Lung (tissue), 12 donors: ENCODE results near the gene ELFN1. TPM values are rescaled to one million over a fixed set of nuclear protein-coding genes. Genes with fewer than 3 reads are reported as not detected.

Experiments used
- ATAC-seq: fragments of 200-7000 bp; cut with Tn5 transposase; one replicate; pipeline ENCODE4 v1.9.1; 2020; ENCODE audit warnings: moderate number of reproducible peaks; ENCODE audit not compliant: insufficient read depth, low FRiP score
- DNase-seq, 3 donors: peaks; one replicate each; pipeline ENCODE4 v3.0.0-alpha.2; 2013 to 2017
- H3K27ac ChIP-seq, 2 donors: one replicate each; pipeline ENCODE4 v1.5.1; 2013; ENCODE audit warnings: mild to moderate bottlenecking in 2 of 2, moderate library complexity in 2 of 2, control low read depth in 1 of 2, inconsistent platforms in 1 of 2, low read depth in 1 of 2, low read length in 1 of 2
- H3K27me3 ChIP-seq, 3 donors: one replicate each; pipeline ENCODE4 v1.5.1; 2013; ENCODE audit warnings: low read length in 2 of 3; ENCODE audit not compliant: control insufficient read depth in 3 of 3, insufficient read depth in 3 of 3
- H3K36me3 ChIP-seq, 4 donors: one replicate each; pipeline ENCODE4 v1.5.1; 2013; ENCODE audit warnings: low read length in 4 of 4, mild to moderate bottlenecking in 1 of 4, moderate library complexity in 1 of 4; ENCODE audit not compliant: control insufficient read depth in 4 of 4, insufficient read depth in 4 of 4
- H3K4me1 ChIP-seq, 5 donors: one replicate each; pipeline ENCODE4 v1.5.1; 2013; ENCODE audit warnings: low read length in 5 of 5, mild to moderate bottlenecking in 2 of 5, moderate library complexity in 1 of 5; ENCODE audit not compliant: control insufficient read depth in 5 of 5, insufficient read depth in 5 of 5
- H3K4me3 ChIP-seq: one replicate; pipeline ENCODE4 v1.5.1; 2013; ENCODE audit warnings: mild to moderate bottlenecking, control low read depth, moderate library complexity
- H3K9ac ChIP-seq, 2 donors: one replicate each; pipeline ENCODE4 v1.5.1; 2013; ENCODE audit warnings: low read length in 2 of 2, control low read depth in 1 of 2; ENCODE audit not compliant: insufficient read depth in 1 of 2
- H3K9me3 ChIP-seq, 4 donors: one replicate each; pipeline ENCODE4 v1.5.1; 2013; ENCODE audit warnings: low read length in 3 of 4, mild to moderate bottlenecking in 1 of 4, moderate library complexity in 1 of 4; ENCODE audit not compliant: control insufficient read depth in 4 of 4, insufficient read depth in 3 of 4
- WGBS, 2 donors: extraction: QIAGEN DNeasy Blood & Tissue Kit; methylation state at CpG; one replicate each; pipeline ENCODE4 v1.1.7; 2013; 5-methylcytosine and 5-hydroxymethylcytosine counted together
- polyA plus RNA-seq, 2 donors: library from polyadenylated mRNA; stranded (reverse); fragments of 200-250 nt; gene quantifications; one replicate each; pipeline ENCODE4 v1.2.1, GENCODE V29; 2013
- total RNA-seq, 2 donors: library from RNA; depleted of rRNA in 1 of 2; stranded (reverse); fragments of >200 nt in 1 of 2; gene quantifications; one replicate each; pipeline ENCODE4 v1.2.1, GENCODE V29; 2014 to 2021
- TF ChIP-seq, protein P1 (sequence below): IDR thresholded peaks from 2 replicates; pipeline ENCODE4 v1.5.1; 2012; ENCODE audit warnings: mild to moderate bottlenecking; ENCODE audit errors: control extremely low read depth, extremely low read depth
- donor health status: control.
- donor health status: control.
- donor health status: Bipolar disorder and iron deficiency.
- donor health status: healthy.
- donor health status: DM: yes; HTN: yes; CAD: no.

ELFN1 gene
- total and polyA plus RNA-seq, 4 donors = 0.43 to 1.4 (median 1.0) TPM

DNA sequence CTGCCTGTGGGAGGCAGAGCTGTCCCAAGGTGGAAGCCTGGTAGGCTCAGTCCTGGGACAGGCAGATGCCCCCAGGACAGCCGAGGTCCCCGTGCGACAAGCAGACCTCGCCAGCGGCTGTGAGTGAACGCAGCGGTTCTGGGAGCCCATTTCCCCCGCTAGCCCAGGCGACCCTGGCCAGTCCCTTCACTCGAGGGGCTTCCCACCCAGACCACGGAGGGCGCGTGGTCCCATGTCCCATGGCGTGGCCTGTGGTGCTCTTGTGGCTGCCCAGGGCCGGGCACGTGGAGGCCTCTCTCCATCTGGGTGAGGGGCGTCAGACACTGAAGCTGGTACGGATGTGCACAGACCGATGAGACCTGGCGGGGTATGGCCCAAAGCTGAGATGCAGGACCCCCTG is 67.9 kb downstream of the ELFN1 start:
- Histone ChIP-seq H3K36me3 (no peaks in the 10 kb centered on the region), H3K9me3 (no peaks in the 10 kb centered on the region), H3K9ac (no peak overlapping the region), H3K27me3 (peaks cover 0 to 4% (median 0%) of the 10 kb centered on the region in 3 donors), H3K27ac (no peak overlapping the region), H3K4me3 (no peak overlapping the region), H3K4me1 (peaks cover 0 to 7% (median 0%) of the 10 kb centered on the region in 5 donors)
- TF ChIP-seq, protein P1, sequence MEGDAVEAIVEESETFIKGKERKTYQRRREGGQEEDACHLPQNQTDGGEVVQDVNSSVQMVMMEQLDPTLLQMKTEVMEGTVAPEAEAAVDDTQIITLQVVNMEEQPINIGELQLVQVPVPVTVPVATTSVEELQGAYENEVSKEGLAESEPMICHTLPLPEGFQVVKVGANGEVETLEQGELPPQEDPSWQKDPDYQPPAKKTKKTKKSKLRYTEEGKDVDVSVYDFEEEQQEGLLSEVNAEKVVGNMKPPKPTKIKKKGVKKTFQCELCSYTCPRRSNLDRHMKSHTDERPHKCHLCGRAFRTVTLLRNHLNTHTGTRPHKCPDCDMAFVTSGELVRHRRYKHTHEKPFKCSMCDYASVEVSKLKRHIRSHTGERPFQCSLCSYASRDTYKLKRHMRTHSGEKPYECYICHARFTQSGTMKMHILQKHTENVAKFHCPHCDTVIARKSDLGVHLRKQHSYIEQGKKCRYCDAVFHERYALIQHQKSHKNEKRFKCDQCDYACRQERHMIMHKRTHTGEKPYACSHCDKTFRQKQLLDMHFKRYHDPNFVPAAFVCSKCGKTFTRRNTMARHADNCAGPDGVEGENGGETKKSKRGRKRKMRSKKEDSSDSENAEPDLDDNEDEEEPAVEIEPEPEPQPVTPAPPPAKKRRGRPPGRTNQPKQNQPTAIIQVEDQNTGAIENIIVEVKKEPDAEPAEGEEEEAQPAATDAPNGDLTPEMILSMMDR = no peak
- no peak for ATAC-seq
- DNase-seq = no peak
- 91 to 93% methylated on average over 20 of the region's 20 CpGs for WGBS, 2 donors

DNA sequence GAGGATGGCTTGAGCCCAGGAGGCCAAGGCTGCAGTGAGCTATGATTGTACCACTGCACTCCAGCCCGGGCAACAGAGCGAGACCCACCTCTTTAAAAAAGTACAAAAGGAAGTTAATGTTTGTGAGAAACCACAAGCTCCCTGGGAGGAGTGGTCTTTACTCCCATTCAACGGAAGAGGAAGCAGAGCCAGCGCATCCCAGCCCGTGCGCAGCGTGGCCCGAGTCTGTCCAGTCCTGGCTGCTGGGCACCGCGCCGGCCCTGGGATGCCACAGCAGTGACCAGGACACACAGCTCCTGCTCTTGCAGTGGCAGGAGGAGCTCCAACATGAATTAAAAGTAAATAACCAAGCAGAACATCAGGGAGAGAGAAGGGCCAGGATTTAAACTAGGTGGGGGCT is 68.4 kb downstream of the ELFN1 start:
- Histone ChIP-seq H3K9me3 (no peaks in the 10 kb centered on the region), H3K27me3 (peaks cover 0 to 2% (median 0%) of the 10 kb centered on the region in 3 donors), H3K27ac (no peak overlapping the region), H3K9ac (no peak overlapping the region), H3K36me3 (no peaks in the 10 kb centered on the region), H3K4me1 (peaks cover 0 to 9% (median 0%) of the 10 kb centered on the region in 5 donors), H3K4me3 (no peak overlapping the region)
- ATAC-seq (no peak), DNase-seq (no peak)
- TF ChIP-seq, protein P1 = no peak
- 27 to 45% methylated on average over 11 of the region's 11 CpGs for WGBS, 2 donors

- no peak overlapping the region for H3K27ac ChIP-seq
- H3K9ac ChIP-seq = no peak overlapping the region
- TF ChIP-seq, protein P1 = no peak
- H3K36me3 ChIP-seq = no peaks in the 10 kb centered on the region
- H3K4me1 ChIP-seq = peaks cover 0 to 9% (median 0%) of the 10 kb centered on the region in 5 donors
- no peak for ATAC-seq
- no peak overlapping the region for H3K4me3 ChIP-seq
- peaks cover 0 to 2% (median 0%) of the 10 kb centered on the region in 3 donors for H3K27me3 ChIP-seq
- H3K9me3 ChIP-seq = no peaks in the 10 kb centered on the region
- no peak for DNase-seq
- 89 to 92% methylated on average over 19 of the region's 19 CpGs for WGBS, 2 donors
These were observed 68.9 kb downstream of the ELFN1 start for GRCh38 chr7:1738956-1739355.

DNA sequence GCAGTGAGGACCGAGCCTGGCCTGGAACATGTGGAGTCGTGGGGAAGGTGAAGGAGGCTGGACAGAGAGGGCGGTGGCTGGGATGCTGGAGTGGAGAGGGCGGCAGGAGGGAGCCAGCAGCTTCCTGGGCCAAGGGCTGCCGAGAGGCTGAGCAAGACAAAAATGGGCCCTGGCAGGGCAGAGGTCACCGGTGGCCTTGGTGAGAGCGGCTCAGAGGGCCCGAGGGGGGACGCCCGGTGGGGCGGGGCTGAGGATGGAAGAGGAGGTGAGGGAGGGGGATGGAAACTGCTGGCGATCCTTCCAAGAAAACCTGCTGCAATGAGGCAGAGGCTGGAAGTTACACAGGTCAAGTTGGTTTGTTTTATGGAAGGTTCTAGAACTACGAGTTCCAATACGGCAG is 69.5 kb downstream of the ELFN1 start:
- H3K36me3 ChIP-seq = no peaks in the 10 kb centered on the region
- no peak overlapping the region for H3K27ac ChIP-seq
- no peak for DNase-seq
- no peaks in the 10 kb centered on the region for H3K9me3 ChIP-seq
- H3K9ac ChIP-seq = no peak overlapping the region
- peaks cover 0 to 2% (median 0%) of the 10 kb centered on the region in 3 donors for H3K27me3 ChIP-seq
- TF ChIP-seq, protein P1 = no peak
- H3K4me3 ChIP-seq = no peak overlapping the region
- 79 to 85% methylated on average over 14 of the region's 14 CpGs for WGBS, 2 donors
- H3K4me1 ChIP-seq = peaks cover 0 to 9% (median 0%) of the 10 kb centered on the region in 5 donors
- ATAC-seq = no peak
